Measurements from ENCODE around the gene USF2. TPM values are rescaled to one million over a fixed set of nuclear protein-coding genes. Genes with fewer than 3 reads are reported as not detected.
A peak's percentile ranks its signal among the peaks of the same experiment; 100 is the strongest.

The USF2 gene
- total and polyA plus RNA-seq, 2 of the 8 experiments (the other 6 are each of a cell fraction or from before 2014, with no cell fraction given): 74.1 to 109 TPM

- FAIRE-seq: no peak
Measured at GRCh38 chr19:35327642-35328041, 58.9 kb downstream of the USF2 start.

More at GRCh38 chr19:35327642-35328041, 58.9 kb downstream of the USF2 start:
- H2BK120ac ChIP-seq (replicated peaks; ENCODE audit: low read depth, low read length): no peak overlapping the region
- H2BK5ac ChIP-seq (ENCODE audit: low read depth, low read length): no peak overlapping the region
- H4K91ac ChIP-seq (replicated peaks; ENCODE audit: insufficient read length, low read length): no peak overlapping the region
- H2BK15ac ChIP-seq (ENCODE audit: low read length): no peak overlapping the region
- H3K79me1 ChIP-seq (ENCODE audit: low read depth, low read length): no peaks in the 10 kb centered on the region
- no peak overlapping the region for H3K9ac ChIP-seq (replicated peaks in 1 of 4; ENCODE audit: extremely low read depth in 1 of 4, low read depth in 3 of 4, low read length in 3 of 4)
- no peaks in the 10 kb centered on the region for H3K9me3 ChIP-seq (ENCODE audit: insufficient read depth in 2 of 2, low read depth in 1 of 2, low read length in 1 of 2)
- H3K4ac ChIP-seq (replicated peaks; ENCODE audit: insufficient read length, low read depth, low read length): no peak overlapping the region
- no peak overlapping the region for H4K5ac ChIP-seq (ENCODE audit: insufficient read length, low read depth, low read length)
- H4K8ac ChIP-seq (ENCODE audit: extremely low read depth, insufficient read depth, low read length): no peak overlapping the region
- H2BK12ac ChIP-seq (ENCODE audit: low read depth, low read length): no peak overlapping the region
- no peak overlapping the region for H3K4me3 ChIP-seq (ENCODE audit: extremely low read depth in 1 of 4, insufficient read depth in 2 of 4, low read depth in 3 of 4, low read length in 4 of 4)
- no peak overlapping the region for H2BK20ac ChIP-seq (ENCODE audit: low read length)
- no peaks in the 10 kb centered on the region for H4K20me1 ChIP-seq (replicated peaks in 1 of 2; ENCODE audit: control insufficient read depth in 1 of 2, insufficient read depth in 2 of 2, low read length in 2 of 2)
- no peak overlapping the region for H3K4me2 ChIP-seq (ENCODE audit: insufficient read depth in 1 of 2, low read depth in 2 of 2, low read length in 2 of 2)
- no peak overlapping the region for H3K18ac ChIP-seq (ENCODE audit: extremely low read depth, low read length)
- H3K79me2 ChIP-seq (ENCODE audit: control insufficient read depth in 1 of 2, insufficient read depth in 2 of 2, low read length in 2 of 2): no peaks in the 10 kb centered on the region
- no peak overlapping the region for H3K27ac ChIP-seq (ENCODE audit: low read depth, low read length)
- H3K23ac ChIP-seq (ENCODE audit: insufficient read length): no peak overlapping the region
- ChIA-PET POLR2A (ENCODE audit: partially characterized antibody) (no interaction called here), CTCF (ENCODE audit: partially characterized antibody) (interaction anchor here (0.6 to 3.3 kb wide), 10 partner anchors 8 to 283 kb away, joined by 3 to 20 read pairs (median 4); partner anchors contain the start of gene FFAR3)
- no peaks in the 10 kb centered on the region for H3K23me2 ChIP-seq (ENCODE audit: low read depth, low read length)
- no peak overlapping the region for H3K56ac ChIP-seq (replicated peaks; ENCODE audit: insufficient read length, low read depth, low read length)
- H3K27me3 ChIP-seq (replicated peaks in 1 of 4; ENCODE audit: control insufficient read depth in 3 of 4, extremely low read depth in 1 of 4, insufficient read depth in 3 of 4, low read length in 3 of 4): no peaks in the 10 kb centered on the region
- H2AFZ ChIP-seq (ENCODE audit: low read length): no peak overlapping the region
- WGBS, 2 experiments (ENCODE audit: extremely low coverage in 1 of 2, insufficient coverage in 1 of 2, insufficient read length in 1 of 2, insufficient replicate concordance in 2 of 2, low coverage in 1 of 2, low lambda C conversion rate in 2 of 2, missing lambda C conversion rate in 1 of 2): 81% methylated on average over 4 of the region's 4 CpGs; no CpG with 5 or more reads in 1 of the 2 experiments
- no peaks in the 10 kb centered on the region; a peak in 1 of 7 replicates for H3K4me1 ChIP-seq (replicated peaks in 1 of 4; ENCODE audit: control insufficient read depth in 3 of 4, insufficient read depth in 4 of 4, low read length in 3 of 4)
- no peak overlapping the region for H2AK5ac ChIP-seq (ENCODE audit: low read depth, low read length)
- no peaks in the 10 kb centered on the region for H3K36me3 ChIP-seq (ENCODE audit: control insufficient read depth in 2 of 4, insufficient read depth in 4 of 4, low read length in 3 of 4)
- H3K14ac ChIP-seq (ENCODE audit: insufficient read length): no peak overlapping the region
- no peak for DNase-seq (ENCODE audit: low read depth in 1 of 2, low spot score in 2 of 2)
- peak; percentile 35 to 39; a peak in 3 of 4 replicates for TF ChIP-seq RAD21 (IDR thresholded peaks at IDR 0.05 in 1 of 2, conservative IDR thresholded peaks at IDR 0.05 in 1 of 2; ENCODE audit: low read depth in 2 of 2, low read length in 2 of 2)
- TF ChIP-seq ASH2L (IDR thresholded peaks at IDR 0.05; ENCODE audit: low read length): no peak
- TF ChIP-seq CTCF (IDR thresholded peaks at IDR 0.05; ENCODE audit: control extremely low read depth in 1 of 3, insufficient read depth in 1 of 3, low read depth in 1 of 3, low read length in 3 of 3): peak; percentile 42 to 73 (median 71); a peak in 3 of 4 replicates
- no peak for TF ChIP-seq NANOG (IDR thresholded peaks at IDR 0.05; ENCODE audit: insufficient read depth, low read depth, low read length, poor library complexity, severe bottlenecking)
- no peak for TF ChIP-seq EGR1 (IDR thresholded peaks at IDR 0.05; ENCODE audit: borderline replicate concordance, low read depth, low read length)

Measured in H1 (cell line).